Measurements from ENCODE around the gene PCK2.

The PCK2 gene

GRCh38 chr14:24052656-24053547 lies 41.2 kb upstream of the PCK2 start:
- Histone ChIP-seq H3K27ac (no peak overlapping the region), H3K4me3 (ENCODE audit: low read depth in 1 of 2, low read length in 1 of 2) (peak overlapping the region; percentile 55 to 76), H3K9me3 (no peaks in the 10 kb centered on the region), H3K36me3 (no peaks in the 10 kb centered on the region), H3K4me1 (ENCODE audit: control insufficient read depth in 1 of 2, insufficient read depth in 1 of 2, low read depth in 1 of 2, low read length in 1 of 2) (peaks cover 13 to 25% of the 10 kb centered on the region in 2 experiments), H3K27me3 (peaks cover 68% of the 10 kb centered on the region)
- TF ChIP-seq CTCF (IDR thresholded peaks at IDR 0.05): no peak

GRCh38 chr14:24053548-24054323 lies 40.4 kb upstream of the PCK2 start:
- Histone ChIP-seq H3K36me3 (no peaks in the 10 kb centered on the region), H3K27ac (no peak overlapping the region), H3K4me1 (ENCODE audit: control insufficient read depth in 1 of 2, insufficient read depth in 1 of 2, low read depth in 1 of 2, low read length in 1 of 2) (peaks cover 12 to 23% of the 10 kb centered on the region in 2 experiments), H3K4me3 (ENCODE audit: low read depth in 1 of 2, low read length in 1 of 2) (no peak overlapping the region), H3K9me3 (no peaks in the 10 kb centered on the region), H3K27me3 (peaks cover 68% of the 10 kb centered on the region)
- no peak for TF ChIP-seq CTCF (IDR thresholded peaks at IDR 0.05)

- no peaks in the 10 kb centered on the region for H3K36me3 ChIP-seq
- no peaks in the 10 kb centered on the region for H3K9me3 ChIP-seq
- H3K4me3 ChIP-seq (ENCODE audit: low read depth in 1 of 2, low read length in 1 of 2): no peak overlapping the region
- H3K27ac ChIP-seq: no peak overlapping the region
- peaks cover 68% of the 10 kb centered on the region for H3K27me3 ChIP-seq
- no peak for TF ChIP-seq CTCF (IDR thresholded peaks at IDR 0.05)
- H3K4me1 ChIP-seq (ENCODE audit: control insufficient read depth in 1 of 2, insufficient read depth in 1 of 2, low read depth in 1 of 2, low read length in 1 of 2): peaks cover 9 to 18% of the 10 kb centered on the region in 2 experiments
Observed at GRCh38 chr14:24054324-24054641, 39.8 kb upstream of the PCK2 start.

GRCh38 chr14:24054646-24055045 lies 39.5 kb upstream of the PCK2 start:
- Histone ChIP-seq H3K36me3 (no peaks in the 10 kb centered on the region), H3K27ac (no peak overlapping the region), H3K4me3 (ENCODE audit: low read depth in 1 of 2, low read length in 1 of 2) (no peak overlapping the region), H3K9me3 (no peaks in the 10 kb centered on the region), H3K4me1 (ENCODE audit: control insufficient read depth in 1 of 2, insufficient read depth in 1 of 2, low read depth in 1 of 2, low read length in 1 of 2) (peaks cover 9 to 17% of the 10 kb centered on the region in 2 experiments), H3K27me3 (peaks cover 65% of the 10 kb centered on the region)
- no peak for TF ChIP-seq CTCF (IDR thresholded peaks at IDR 0.05)

GRCh38 chr14:24055971-24056799 lies 37.9 kb upstream of the PCK2 start:
- Histone ChIP-seq H3K4me1 (ENCODE audit: control insufficient read depth in 1 of 2, insufficient read depth in 1 of 2, low read depth in 1 of 2, low read length in 1 of 2) (peaks cover 9 to 16% of the 10 kb centered on the region in 2 experiments), H3K36me3 (no peaks in the 10 kb centered on the region), H3K4me3 (ENCODE audit: low read depth in 1 of 2, low read length in 1 of 2) (no peak overlapping the region), H3K27me3 (peaks cover 50% of the 10 kb centered on the region), H3K9me3 (no peaks in the 10 kb centered on the region), H3K27ac (no peak overlapping the region)
- no peak for TF ChIP-seq CTCF (IDR thresholded peaks at IDR 0.05)

Measured in neutrophil (primary cell).